IMR-90 (cell line): Measurements from ENCODE around the gene CYB561D2.

Experiments
- CEBPB ChIP-seq: IDR thresholded peaks from 2 replicates; pipeline ENCODE4 v1.6.1; 2012; ENCODE audit warnings: low read depth, low read length, improper control_type of control experiment
- FOS ChIP-seq: fragments of 150-350 bp; IDR thresholded peaks from 2 replicates; pipeline ENCODE4 v1.6.1; 2016; ENCODE audit warnings: low read depth, low read length
- MAZ ChIP-seq: IDR thresholded peaks from 2 replicates; pipeline ENCODE4 v1.6.1; 2012; ENCODE audit warnings: low read depth, mild to moderate bottlenecking, low read length, improper control_type of control experiment, moderate library complexity, borderline replicate concordance
- MXI1 ChIP-seq: IDR thresholded peaks from 2 replicates; pipeline ENCODE4 v1.6.1; 2012; ENCODE audit warnings: low read depth, mild to moderate bottlenecking, low read length, moderate library complexity, borderline replicate concordance
- NFE2L2 ChIP-seq: fragments of 150-350 bp; IDR thresholded peaks from 2 replicates; pipeline ENCODE4 v1.6.1; 2016; ENCODE audit warnings: low read depth, mild to moderate bottlenecking, low read length
- POLR2A ChIP-seq: IDR thresholded peaks from 2 replicates; pipeline ENCODE4 v1.6.1; 2012; ENCODE audit warnings: mild to moderate bottlenecking, low read depth, low read length
- RAD21 ChIP-seq: IDR thresholded peaks from 2 replicates; pipeline ENCODE4 v1.6.1; 2012; ENCODE audit warnings: low read length, improper control_type of control experiment
- RFX5 ChIP-seq: IDR thresholded peaks from 2 replicates; pipeline ENCODE4 v1.8.0; 2012; ENCODE audit warnings: low read depth, mild to moderate bottlenecking, low read length, moderate library complexity
- SMC3 ChIP-seq: fragments of 150-350 bp; IDR thresholded peaks from 2 replicates; pipeline ENCODE4 v1.6.1; 2016; ENCODE audit warnings: low read depth, mild to moderate bottlenecking, antibody characterized with exemption, low read length, moderate library complexity
- TF ChIP-seq, protein P1 (sequence below): conservative IDR thresholded peaks from 2 replicates; pipeline ENCODE4 v1.5.1; 2012; ENCODE audit warnings: mild to moderate bottlenecking, low read depth, low read length, improper control_type of control experiment
- TF ChIP-seq, protein P2 (sequence below): fragments of 150-350 bp; IDR thresholded peaks from 2 replicates; pipeline ENCODE4 v1.6.1; 2016; ENCODE audit warnings: low read depth, mild to moderate bottlenecking, low read length, moderate library complexity, borderline replicate concordance

DNA sequence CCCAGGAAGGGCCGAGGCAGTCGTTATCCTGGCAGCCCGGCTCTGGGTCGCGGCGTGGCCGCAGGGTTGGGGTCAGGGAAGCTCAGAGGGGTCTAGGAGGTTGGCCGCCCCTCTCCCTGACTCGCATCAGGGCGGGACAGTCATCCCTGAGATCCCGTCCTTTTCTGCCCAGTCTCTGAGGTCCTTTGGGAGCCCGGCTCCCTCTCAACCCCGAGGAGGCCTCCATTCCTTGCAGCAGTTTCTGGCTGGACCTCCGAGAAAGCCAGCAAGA lies 28.6 kb upstream of the CYB561D2 start:
- TF ChIP-seq, protein P1, sequence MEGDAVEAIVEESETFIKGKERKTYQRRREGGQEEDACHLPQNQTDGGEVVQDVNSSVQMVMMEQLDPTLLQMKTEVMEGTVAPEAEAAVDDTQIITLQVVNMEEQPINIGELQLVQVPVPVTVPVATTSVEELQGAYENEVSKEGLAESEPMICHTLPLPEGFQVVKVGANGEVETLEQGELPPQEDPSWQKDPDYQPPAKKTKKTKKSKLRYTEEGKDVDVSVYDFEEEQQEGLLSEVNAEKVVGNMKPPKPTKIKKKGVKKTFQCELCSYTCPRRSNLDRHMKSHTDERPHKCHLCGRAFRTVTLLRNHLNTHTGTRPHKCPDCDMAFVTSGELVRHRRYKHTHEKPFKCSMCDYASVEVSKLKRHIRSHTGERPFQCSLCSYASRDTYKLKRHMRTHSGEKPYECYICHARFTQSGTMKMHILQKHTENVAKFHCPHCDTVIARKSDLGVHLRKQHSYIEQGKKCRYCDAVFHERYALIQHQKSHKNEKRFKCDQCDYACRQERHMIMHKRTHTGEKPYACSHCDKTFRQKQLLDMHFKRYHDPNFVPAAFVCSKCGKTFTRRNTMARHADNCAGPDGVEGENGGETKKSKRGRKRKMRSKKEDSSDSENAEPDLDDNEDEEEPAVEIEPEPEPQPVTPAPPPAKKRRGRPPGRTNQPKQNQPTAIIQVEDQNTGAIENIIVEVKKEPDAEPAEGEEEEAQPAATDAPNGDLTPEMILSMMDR, result no peak
- no peak for TF ChIP-seq RAD21
- TF ChIP-seq CEBPB, result no peak
- no peak for TF ChIP-seq POLR2A
- TF ChIP-seq RFX5, result no peak
- no peak for TF ChIP-seq MAZ
- TF ChIP-seq FOS, result no peak
- TF ChIP-seq MXI1, result no peak
- TF ChIP-seq, protein P2, sequence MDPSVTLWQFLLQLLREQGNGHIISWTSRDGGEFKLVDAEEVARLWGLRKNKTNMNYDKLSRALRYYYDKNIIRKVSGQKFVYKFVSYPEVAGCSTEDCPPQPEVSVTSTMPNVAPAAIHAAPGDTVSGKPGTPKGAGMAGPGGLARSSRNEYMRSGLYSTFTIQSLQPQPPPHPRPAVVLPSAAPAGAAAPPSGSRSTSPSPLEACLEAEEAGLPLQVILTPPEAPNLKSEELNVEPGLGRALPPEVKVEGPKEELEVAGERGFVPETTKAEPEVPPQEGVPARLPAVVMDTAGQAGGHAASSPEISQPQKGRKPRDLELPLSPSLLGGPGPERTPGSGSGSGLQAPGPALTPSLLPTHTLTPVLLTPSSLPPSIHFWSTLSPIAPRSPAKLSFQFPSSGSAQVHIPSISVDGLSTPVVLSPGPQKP, result no peak
- TF ChIP-seq SMC3, result no peak
- TF ChIP-seq NFE2L2, result no peak
